HG03442 (cell line): ENCODE measurements around the gene PGR.
"Not testable (repeated sequence)": the region's sequence is repeated elsewhere in the genome, so short reads cannot be mapped to it uniquely, and the experiment has no call there.

ENCODE experiments used
- ATAC-seq: cut with Tn5 transposase; IDR thresholded peaks from one replicate; pipeline ENCODE4 v1.9.1; 2021; ENCODE audit warnings: mild to moderate bottlenecking, moderate library complexity; ENCODE audit not compliant: unreplicated experiment

PGR gene

DNA sequence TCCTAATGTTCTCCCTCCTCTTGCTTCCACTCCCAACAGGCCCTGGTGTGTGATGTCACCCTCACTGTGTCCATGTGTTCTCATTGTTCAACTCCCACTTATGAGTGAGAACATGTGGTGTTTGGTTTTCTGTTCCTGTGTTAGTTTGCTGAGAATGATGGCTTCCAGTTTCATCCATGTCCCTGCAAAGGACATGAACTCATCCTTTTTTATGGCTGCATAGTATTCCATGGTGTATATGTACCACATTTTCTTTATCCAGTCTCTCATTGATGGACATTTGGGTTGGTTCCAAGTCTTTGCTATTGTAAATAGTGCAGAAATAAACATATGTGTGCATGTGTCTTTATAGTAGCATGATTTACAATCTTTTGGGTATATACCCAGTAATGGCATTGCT, 115.9 kb downstream of the PGR start:
- not testable (repeated sequence) for ATAC-seq

- ATAC-seq, result no peak
Measured at GRCh38 chr11:101011881-101012280, 117.7 kb downstream of the PGR start.

GRCh38 chr11:101010899-101011298, 118.7 kb downstream of the PGR start:
- no peak for ATAC-seq

DNA sequence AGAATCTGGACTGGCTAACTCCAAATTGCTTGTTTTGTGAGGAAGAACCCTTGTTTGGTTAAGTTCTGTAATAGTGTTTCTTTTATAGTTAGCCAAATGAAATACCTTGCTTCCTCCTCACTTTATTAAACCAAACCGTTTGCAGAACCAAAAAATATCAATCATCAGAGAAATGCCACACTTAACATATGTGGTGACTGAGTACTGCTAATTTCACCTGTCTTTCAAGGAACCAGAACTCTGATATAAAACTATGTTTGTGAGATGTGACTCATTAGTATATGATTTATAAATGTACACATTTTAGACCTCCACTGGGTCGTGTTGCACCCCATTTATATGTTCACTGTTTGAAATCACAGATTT, 119.9 kb downstream of the PGR start:
- no peak for ATAC-seq

GRCh38 chr11:101008961-101009689, 120.5 kb downstream of the PGR start:
- no peak for ATAC-seq

DNA sequence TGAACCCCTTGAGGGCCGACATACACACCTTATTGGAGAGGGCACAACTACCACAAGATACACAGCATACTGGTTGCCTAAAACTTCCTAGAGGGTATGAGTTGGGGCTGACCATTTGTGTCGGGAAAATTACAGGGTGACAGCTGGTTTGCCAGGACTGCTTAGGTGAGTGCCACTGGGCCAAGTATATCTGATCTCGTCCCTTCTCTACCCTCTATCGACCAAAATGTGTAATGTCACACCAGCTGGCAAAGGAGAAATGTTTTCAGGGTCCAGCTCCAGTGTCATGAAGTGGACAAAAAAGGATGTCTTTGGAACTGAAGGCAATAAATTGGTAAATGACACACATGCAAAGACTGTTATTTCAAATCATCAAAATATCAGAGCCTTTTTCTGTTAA, 126.1 kb downstream of the PGR start:
- peak; percentile 63 for ATAC-seq

DNA sequence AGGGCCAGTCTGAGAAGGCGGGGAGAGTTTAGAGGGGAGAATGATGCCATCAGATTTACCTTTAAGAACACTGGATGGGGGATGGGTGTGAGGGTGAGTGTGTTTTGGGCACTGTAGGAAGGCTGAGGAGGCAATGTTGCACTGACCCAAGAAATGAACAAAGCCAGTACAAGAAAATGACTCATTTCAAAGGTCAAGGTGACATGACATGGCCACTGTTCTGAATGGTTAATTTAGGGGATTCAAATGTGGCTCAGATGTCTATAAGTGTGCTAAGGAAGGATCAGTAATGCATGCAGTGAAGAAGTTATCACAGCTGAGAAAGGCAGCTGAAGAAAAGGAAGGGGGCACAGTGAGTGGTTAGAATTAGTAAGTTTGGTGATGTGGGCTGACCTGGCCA, 129.9 kb downstream of the PGR start:
- no peak for ATAC-seq

DNA sequence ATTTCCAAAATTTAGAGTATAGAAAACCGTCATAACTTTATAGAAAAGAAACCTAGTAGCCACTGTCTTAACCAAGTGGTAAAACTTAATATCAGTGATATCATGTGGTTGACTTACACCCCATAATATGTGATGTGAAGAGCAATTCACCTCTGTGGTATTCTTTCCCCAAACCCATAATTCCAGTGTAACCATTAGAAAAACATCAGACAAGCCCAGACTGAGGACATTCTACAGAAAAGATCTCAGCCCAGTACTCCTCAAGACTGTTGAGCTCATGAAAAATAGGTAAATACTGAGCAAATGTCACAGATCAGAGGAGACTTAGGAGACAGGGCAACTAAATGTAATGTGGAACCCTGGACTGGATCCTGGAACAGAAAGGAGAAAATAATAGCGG, 134.6 kb downstream of the PGR start:
- ATAC-seq, result no peak

- ATAC-seq, result no peak
Measured at GRCh38 chr11:100991541-100991940, 138.1 kb downstream of the PGR start.

GRCh38 chr11:100990931-100991330, 138.7 kb downstream of the PGR start:
- no peak for ATAC-seq

GRCh38 chr11:100984668-100985067, 144.9 kb downstream of the PGR start:
- peak; percentile 78 for ATAC-seq

DNA sequence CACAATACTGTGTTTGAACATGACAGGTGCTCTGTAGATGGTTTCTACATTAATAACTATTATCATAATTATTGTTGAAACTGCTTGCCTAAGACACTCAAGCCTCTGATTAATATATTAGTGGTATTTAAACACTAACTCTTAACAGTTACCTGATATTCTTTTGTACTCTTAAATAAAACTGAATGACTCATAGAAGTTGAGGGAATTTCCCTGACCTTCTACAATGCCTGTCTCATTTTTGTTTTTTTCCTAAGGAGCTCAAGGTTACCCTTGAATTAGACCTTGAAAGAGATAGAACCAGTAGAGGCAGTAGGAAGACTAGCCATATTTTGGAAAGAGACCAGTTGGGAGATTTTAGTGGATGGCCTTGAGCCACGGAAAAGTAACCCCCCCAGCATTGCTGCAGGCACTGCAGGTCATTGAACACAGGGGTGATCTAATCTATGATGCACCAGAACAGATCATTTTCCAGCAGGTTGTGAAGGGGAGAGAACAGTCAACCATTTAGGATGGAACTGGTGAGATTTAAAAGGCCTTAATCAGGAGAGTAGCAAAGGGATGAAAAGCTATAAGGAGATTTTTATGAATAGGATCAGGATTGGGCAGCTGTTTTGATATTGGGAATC, 148.3 kb downstream of the PGR start:
- no peak for ATAC-seq

DNA sequence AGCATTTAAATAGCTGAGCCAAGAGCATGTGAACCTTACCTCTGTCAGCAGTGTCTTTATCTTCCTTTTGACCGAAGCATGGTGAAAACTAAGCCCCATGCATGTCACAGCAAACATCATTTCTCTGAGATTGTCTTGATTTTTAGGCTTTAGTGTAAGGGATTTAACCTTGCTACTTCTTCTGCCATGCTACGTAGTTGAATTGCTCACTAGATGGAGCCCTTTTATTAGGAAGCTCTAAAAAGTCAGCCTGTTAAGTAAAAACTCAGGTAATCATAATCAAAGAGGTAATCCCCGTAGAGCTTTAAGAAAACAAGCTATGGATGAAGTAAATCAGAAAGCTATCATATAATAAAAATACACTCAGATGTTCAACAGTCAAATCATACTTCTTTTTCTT, 149.5 kb downstream of the PGR start:
- ATAC-seq, result no peak
